ENCODE measurements around the gene ASB13.

- no peak for TF ChIP-seq CTCF (IDR thresholded peaks at IDR 0.05)
- no peak for TF ChIP-seq SIN3A (IDR thresholded peaks at IDR 0.05; ENCODE audit: borderline replicate concordance, low read depth, low read length)
- TF ChIP-seq TAF1 (IDR thresholded peaks at IDR 0.05; ENCODE audit: borderline replicate concordance, low read depth, low read length), result no peak
- no peak for TF ChIP-seq REST (IDR thresholded peaks at IDR 0.05; ENCODE audit: low read depth, low read length)
- TF ChIP-seq JUND (IDR thresholded peaks at IDR 0.05), result no peak
- no peak for TF ChIP-seq RAD21 (IDR thresholded peaks at IDR 0.05; ENCODE audit: low read length)
- no peak for TF ChIP-seq YY1 (IDR thresholded peaks at IDR 0.05; ENCODE audit: low read depth)
- no peak for TF ChIP-seq USF1 (IDR thresholded peaks at IDR 0.05; ENCODE audit: borderline replicate concordance, low read depth)
- TF ChIP-seq POLR2AphosphoS5 (IDR thresholded peaks at IDR 0.05; ENCODE audit: low read depth, low read length), result no peak
- TF ChIP-seq MAX (IDR thresholded peaks at IDR 0.05; ENCODE audit: low read depth), result no peak
Observed at GRCh38 chr10:5590816-5591215, 75.6 kb downstream of the ASB13 start.
